ENCODE measurements around the gene MRPS11.
"Not testable (repeated sequence)": the region's sequence is repeated elsewhere in the genome, so short reads cannot be mapped to it uniquely, and the experiment has no call there.

Gene MRPS11

GRCh38 chr15:88467073-88467934 is at the start of gene MRPS11, which contains the start of gene MRPL46:
Gene MRPS11, plus strand, starts transcription at chr15:88467708. Its CDS starts 10 bp downstream, at chr15:88467718.
Gene MRPL46, minus strand, starts transcription at chr15:88467388. Its CDS starts 11 bp downstream, at chr15:88467377.
- DNase-seq (ENCODE audit: low spot score) = peak; percentile 85

GRCh38 chr15:88419830-88420229 is 47.7 kb upstream of the MRPS11 start:
- no peak for DNase-seq (ENCODE audit: low spot score)

GRCh38 chr15:88423331-88423730 is 44.2 kb upstream of the MRPS11 start:
- no peak for DNase-seq (ENCODE audit: low spot score)

GRCh38 chr15:88426304-88426703 is 41.2 kb upstream of the MRPS11 start:
- no peak for DNase-seq (ENCODE audit: low spot score)

GRCh38 chr15:88428053-88428452 is 39.5 kb upstream of the MRPS11 start:
- no peak for DNase-seq (ENCODE audit: low spot score)

GRCh38 chr15:88428805-88429605 is 38.5 kb upstream of the MRPS11 start:
- DNase-seq (ENCODE audit: low spot score) = no peak

GRCh38 chr15:88430051-88430450 is 37.5 kb upstream of the MRPS11 start:
- no peak for DNase-seq (ENCODE audit: low spot score)

GRCh38 chr15:88431441-88431840 is 36.1 kb upstream of the MRPS11 start:
- DNase-seq (ENCODE audit: low spot score) = no peak

- DNase-seq (ENCODE audit: low spot score) = no peak
These were observed 34.3 kb upstream of the MRPS11 start for GRCh38 chr15:88433046-88433685.

- DNase-seq (ENCODE audit: low spot score) = not testable (repeated sequence)
These were observed 33.4 kb upstream of the MRPS11 start for GRCh38 chr15:88434106-88434505.

GRCh38 chr15:88438181-88438580 is 29.3 kb upstream of the MRPS11 start:
- no peak for DNase-seq (ENCODE audit: low spot score)

GRCh38 chr15:88440021-88440420 is 27.5 kb upstream of the MRPS11 start:
- DNase-seq (ENCODE audit: low spot score) = no peak

GRCh38 chr15:88441076-88441730 is 26.3 kb upstream of the MRPS11 start:
- DNase-seq (ENCODE audit: low spot score) = no peak

- DNase-seq (ENCODE audit: low spot score) = no peak
These were observed 20.3 kb upstream of the MRPS11 start for GRCh38 chr15:88447206-88447605.

- no peak for DNase-seq (ENCODE audit: low spot score)
These were observed 19.8 kb upstream of the MRPS11 start for GRCh38 chr15:88447741-88448140.

- DNase-seq (ENCODE audit: low spot score) = no peak
These were observed 18.5 kb upstream of the MRPS11 start for GRCh38 chr15:88448991-88449461.

GRCh38 chr15:88449581-88449980 is 17.9 kb upstream of the MRPS11 start:
- no peak for DNase-seq (ENCODE audit: low spot score)

- DNase-seq (ENCODE audit: low spot score) = peak; percentile 7
These were observed 17.2 kb upstream of the MRPS11 start for GRCh38 chr15:88450125-88450798.

- DNase-seq (ENCODE audit: low spot score) = no peak
These were observed 13.9 kb upstream of the MRPS11 start for GRCh38 chr15:88453651-88454050.

- DNase-seq (ENCODE audit: low spot score) = no peak
These were observed 13.3 kb upstream of the MRPS11 start for GRCh38 chr15:88454236-88454635.
